NOMO-1 treated with DMSO at 0.1 percent for 48 hours (cell line): ENCODE measurements around the gene MTUS2.
"Not testable (repeated sequence)": the region's sequence is repeated elsewhere in the genome, so short reads cannot be mapped to it uniquely, and the experiment has no call there.

Source experiments
- DNase-seq: peaks from one replicate; lab custom pipeline; 2025; ENCODE audit not compliant: unreplicated experiment; lab: John Stamatoyannopoulos, UW

The MTUS2 gene

DNA sequence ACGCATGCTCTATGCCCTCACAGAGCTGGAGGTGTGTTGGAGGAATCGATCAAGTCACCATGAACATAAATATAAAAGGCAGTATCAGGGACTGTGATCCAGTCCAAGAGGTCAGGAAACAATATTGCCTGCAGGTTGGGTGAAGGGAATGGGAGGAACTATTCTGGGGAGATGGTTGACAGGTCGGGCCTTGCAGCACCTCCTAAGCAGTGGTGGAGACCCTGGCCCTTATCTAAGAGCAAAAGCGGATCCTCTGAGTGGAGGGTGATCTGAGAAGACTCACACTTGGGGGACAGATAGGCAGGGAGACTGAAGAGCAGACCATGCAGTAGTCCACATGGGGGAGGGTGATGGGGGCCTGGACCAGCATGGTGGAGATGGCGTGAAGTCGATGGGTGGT lies 561.9 kb downstream of the MTUS2 start:
- DNase-seq: no peak

DNA sequence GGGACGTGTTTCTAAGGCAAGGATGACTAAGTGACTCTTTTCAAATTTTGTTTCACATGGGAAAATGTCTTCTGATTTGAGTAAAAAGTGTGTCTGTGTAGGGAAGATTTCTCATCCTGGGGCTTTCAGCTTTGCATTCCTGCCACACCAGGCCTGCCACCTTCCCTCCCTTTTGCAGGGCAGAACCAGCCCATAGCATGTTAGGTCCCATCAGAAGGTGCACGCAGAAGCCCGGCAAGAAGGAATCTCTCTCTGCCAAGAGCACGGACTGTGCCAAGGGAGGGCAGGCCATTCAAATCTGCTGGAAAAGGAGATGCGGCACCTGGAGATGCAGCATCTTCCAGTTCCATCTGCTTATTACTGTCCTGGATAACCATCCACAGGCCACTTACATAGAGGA lies 563.3 kb downstream of the MTUS2 start:
- DNase-seq: no peak

DNA sequence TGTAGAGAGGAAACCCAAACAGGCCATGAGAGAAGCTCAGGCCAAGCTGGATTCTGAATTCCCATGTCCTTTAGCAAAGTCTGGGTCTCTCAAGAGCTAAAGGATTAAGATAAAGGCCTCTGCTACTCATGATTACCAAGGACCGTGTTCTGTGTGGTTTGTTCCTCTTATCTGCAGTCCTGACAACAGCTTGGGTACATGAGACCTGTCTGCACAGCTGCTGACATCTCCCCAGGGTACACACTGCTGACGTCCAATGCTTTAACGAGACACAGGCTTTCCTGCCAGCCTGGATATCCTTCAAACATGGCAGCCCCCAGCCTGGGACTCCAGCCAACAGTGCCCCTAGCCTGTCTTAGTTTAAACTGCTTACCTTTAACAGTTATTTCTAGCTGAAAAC lies 564.3 kb downstream of the MTUS2 start:
- DNase-seq: no peak

DNA sequence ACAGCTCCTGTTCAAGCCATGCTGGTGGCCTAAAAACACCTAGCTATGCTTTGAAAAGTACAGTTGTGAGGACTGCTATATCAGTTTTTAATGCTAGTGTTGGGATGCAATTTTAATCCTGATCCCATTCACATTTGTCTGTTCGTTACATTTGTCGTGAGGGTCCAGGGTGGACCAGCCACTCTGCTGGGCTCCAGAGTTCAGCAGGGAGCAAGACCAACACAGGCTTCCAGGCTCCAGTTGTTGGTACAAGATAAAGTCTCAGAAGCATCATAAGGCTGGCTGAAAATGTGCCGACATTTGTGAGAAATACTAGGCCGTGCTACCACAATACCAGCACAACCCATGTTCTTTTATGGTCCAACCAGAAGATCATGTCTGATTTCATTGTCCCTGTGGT lies 564.7 kb downstream of the MTUS2 start:
- DNase-seq: no peak

DNA sequence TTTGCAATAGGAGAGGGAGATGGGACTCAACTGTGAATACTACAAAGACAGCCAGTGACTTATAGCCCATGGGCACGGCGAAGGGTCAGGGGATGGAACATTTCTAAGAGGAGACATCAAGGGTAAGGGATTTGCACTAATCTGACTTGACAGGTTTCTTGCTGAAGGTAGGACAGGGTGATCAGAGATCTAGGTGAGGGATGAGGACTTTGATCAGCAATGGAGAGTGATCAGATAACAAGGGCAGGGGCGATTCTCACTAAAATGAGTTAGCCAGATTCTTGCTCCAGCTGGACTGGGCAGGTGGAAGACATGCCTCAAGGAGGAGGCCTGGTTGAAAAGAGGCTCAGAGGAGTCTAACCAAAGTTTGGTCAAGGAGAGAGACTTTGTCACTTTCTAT lies 566.1 kb downstream of the MTUS2 start:
- no peak for DNase-seq

DNA sequence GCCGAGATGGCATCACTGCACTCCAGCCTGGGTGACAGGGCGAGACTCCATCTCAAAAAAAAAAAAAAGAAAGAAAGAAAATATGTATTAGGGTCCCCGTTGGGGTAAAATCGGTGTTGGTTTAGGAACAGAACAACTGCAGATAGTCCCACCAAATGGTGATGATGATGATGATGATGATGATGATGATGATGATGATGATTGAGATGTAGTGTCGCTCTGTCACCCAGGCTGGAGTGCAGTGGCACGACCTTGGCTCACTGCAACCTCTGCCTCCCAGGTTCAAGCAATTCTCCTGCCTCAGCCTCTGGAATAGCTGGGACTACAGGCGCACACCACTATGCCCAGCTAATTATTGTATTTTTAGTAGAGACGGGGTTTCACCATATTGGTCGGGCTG lies 570.5 kb downstream of the MTUS2 start:
- DNase-seq: not testable (repeated sequence)

DNA sequence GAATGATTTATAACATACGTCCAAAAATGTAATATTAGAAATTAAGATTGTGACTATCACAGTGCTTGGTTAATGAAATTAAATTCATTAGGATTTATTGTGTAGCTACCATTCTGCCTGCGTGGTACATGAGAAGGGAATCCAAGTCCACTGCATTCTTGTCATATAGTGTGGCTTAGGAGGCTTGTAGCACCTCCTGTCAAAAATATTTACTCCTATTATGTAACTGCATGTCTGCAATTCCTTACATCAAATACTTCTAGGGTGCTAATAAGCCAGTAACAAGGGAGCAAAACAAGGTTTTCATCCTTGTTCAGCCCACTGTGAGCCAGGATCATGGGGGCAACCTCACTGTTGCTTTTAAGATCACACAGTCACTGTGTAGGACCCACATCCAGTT lies 576.3 kb downstream of the MTUS2 start:
- no peak for DNase-seq

DNA sequence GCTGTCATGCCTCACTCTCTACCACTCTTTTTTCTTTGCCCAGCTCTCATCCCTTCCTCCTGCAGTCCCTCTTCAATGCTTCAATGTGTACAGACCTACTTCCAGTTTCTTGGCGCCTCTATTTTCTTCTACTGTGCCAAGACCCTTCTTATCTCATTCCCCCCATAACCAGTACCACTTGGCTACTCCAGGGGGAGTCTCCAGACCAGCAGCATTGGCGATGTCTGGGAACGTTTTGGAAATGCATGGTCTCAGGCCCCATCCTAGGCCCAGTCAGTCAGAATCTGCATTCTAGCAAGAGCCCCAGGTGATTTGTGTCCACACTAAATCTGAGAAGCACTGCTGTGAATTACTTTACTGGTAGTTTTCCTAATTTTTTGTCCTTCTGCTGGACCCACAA lies 577.1 kb downstream of the MTUS2 start:
- no peak for DNase-seq

DNA sequence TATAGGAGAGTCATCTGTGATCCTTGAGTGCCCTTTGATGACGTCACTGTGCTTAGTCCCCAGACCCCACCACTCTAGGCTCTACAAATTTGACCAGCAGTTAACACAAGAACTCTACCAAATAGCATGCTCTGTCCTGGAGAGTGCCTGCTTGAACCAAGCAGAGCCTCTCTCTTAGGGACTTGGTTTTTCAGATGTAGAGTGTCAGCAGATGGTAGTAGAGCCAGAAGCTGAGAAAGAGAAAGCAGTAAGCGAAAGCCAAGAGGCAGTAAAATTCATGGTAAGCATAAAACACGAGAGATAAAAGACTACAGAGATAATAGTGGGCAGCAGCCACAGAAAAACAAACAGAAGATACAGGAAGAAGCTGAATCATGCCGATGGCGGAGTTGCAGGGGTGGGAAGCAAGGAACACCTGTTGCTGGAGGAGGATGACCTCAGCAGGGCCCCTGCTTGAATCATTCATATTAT lies 582.1 kb downstream of the MTUS2 start:
- DNase-seq: no peak

DNA sequence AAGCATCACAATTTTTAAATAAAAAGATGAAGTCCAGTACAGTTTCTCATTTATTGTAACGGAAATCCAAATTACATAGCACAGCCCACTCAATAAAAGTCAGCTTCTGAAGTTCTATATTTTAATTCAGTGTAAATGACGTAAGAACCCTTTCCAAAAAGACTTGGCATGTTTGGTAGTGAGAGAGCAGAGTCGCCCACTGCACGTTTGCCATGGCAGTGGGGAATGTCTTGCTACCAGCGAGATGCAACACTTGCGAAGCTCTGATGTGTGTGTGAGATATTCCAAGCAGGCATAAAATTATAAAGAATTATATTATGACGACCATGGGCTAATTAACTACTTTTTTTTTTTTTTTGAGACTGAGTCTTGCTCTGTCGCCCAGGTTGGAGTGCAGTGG lies 585.3 kb downstream of the MTUS2 start:
- DNase-seq: no peak

DNA sequence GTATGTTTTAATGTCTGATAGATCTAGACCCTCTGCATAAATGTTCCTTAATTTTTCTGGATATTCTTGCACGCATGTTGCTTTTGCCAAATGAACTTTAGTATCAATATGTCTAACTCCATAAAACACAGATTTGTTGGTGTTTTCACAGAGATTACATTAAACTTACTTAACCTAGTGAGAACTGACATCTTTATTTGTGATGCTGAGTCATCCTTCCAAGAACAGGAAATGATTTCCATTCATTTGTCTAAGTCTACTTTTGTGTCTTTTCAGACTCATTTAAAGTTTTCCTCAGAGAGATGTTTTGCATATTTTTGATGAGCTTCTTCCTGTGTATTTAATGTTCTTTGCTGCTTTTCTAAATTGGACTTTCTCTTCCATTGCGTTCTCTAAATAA lies 591.3 kb downstream of the MTUS2 start:
- DNase-seq: no peak

DNA sequence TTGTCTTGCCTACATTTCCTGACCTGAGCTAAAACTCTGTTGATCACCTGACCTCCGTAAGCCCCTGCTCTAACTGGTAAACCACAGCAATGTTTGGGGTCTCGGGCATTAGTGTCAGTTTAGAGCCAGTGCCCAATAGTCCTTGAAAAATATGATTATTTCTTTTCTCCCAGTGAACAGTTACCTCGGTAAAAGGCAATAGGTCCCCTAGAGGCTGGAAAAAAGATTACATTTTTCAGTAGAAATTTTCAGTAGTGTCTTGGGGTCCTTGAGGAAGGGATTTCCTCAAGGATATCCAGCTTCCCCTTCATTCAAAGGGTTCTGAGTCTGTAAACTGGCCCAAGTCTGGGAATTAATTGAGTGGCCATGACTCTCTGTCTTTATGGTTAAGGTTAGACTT lies 597.9 kb downstream of the MTUS2 start:
- DNase-seq: no peak

DNA sequence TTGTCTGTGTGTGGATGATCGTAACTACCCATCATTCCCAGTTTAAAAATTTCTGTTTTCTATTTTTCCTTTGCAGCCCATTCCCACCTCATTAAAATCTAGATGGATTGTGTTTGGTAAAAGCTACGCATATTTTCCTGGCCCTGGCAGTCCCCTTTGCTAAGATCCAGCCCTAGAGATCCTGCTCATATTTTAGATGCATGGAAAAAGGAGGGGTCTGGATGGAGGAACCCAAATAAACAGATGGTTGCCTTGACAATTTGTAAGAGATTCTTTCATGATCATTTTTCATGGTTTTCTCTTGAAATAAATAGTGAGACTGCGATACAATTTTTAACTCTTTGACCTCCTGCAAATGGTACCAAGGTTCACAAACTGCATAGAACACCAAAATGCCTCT lies 601.0 kb downstream of the MTUS2 start:
- DNase-seq: no peak

DNA sequence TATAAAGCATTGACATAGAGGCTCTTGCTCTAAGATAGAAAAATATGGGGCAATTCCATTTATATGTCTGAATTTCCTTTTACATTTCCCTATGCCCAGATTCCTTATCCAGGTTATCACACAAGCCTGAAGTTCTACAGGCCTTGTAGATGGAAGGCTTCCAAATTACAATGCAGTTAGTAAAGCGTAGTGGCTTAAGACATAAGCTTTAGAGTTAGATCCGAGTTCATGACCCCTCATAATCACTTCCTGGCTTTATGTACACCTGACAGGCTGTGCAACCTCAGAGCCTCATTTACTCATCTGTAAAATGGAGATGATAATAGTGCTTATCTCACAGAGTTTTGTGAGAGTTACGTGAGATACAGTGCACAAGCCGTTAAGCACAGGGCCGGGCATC lies 601.9 kb downstream of the MTUS2 start:
- no peak for DNase-seq

DNA sequence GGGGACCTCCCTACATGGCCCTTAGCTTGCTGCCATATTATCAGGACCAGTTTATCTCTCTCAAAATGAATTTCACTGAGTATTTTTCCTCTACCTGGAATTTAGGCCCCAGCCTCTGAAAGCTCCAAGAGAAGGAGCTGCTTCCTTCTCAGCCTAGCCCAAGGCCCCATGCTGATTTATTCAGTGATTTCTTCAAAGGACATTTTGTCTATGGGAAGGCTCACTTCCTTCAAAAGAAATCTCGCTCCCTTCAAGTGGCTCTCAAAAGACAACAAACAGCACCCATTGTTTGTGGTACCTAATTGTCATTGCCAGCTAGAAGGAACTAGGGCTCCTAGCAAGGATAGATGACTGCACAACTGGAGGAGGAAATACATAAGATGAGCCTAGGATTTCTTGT lies 602.9 kb downstream of the MTUS2 start:
- DNase-seq: no peak

DNA sequence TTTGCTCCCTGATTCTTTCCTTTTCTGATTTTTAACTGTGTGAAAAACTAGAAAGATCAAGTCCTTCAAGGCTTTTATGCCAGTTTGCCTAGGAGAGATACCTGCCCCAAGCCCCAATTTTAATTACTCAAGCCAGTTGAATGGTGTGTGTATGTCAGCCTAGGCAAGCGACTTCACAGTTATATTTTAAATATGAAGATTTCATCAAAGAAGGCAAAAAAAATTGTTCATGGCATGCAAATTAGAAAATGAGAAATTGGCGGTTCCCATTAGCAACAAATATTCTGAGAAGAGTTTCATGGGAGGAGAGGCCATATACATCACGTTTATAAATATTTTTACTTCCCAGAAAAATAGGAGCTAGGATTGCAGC lies 607.8 kb downstream of the MTUS2 start:
- no peak for DNase-seq

DNA sequence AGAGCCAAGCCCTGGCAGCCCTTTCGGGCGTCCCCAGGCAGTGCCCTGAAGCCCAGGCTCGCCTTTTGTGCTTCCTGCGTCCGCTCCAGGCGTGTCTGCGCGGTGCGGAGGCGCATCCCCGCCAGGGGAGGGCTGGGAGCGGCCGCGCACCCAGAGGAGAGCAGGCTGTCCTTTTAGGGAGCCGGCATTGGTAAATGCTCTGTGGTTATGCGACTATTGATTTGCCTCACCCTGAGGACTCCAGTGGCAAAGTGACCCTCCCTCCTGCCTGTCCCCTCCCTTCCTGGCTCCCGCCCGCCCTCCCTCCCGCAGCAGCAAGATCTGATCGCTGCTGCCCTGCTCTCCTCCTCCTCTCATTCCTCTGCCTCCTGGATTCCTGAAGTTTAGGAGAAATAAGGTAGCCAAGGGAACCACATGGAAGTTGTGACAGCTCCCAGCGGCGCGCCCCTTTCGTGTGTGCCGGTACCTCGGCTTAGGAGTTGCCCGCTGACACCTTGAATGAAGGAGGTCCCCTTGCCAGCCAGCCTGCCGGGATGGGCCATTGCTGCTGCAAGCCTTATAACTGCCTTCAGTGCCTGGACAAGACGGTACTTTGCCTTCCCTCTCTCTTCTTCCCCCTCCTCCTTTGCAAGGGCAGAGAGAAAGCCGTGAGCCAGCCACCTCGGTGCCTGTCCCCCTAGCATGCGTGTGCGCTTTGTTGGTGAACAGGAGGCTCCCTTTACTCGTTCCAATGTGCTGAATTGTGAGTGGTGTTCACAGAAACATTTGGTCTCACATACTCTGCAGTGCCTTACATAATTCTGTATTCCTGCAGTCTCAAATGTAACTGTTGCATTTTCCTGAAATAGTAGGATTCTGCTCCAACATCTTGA lies 608.4 kb downstream of the MTUS2 start:
- DNase-seq: no peak

DNA sequence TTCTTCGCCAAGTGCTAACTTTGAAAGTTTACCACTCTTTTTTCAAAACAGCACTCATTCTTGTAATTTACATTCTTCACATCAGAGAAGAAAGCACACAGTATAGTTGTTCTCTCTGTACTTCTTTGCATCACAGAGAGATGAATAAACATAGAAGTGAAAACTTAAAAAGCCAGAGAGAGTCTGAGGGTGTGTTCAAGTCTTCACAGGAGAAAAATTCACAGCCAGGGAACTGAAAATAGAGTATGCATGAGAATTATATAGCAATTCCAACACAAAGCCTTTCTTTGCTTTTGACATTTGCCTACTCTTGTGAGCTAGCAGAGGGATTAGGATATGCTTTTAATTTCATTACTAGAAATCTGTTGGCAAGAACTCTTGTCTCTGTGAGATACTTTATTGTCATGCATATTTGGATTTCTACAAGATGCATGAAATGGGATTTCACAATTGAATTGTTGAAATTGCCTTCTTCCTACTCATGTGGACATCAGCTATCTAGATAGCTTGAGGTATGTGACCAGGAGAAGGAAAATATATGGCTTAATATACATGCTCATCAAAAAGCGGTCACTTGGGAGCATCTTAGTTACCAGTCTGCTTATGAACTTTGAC lies 609.3 kb downstream of the MTUS2 start:
- DNase-seq: no peak

DNA sequence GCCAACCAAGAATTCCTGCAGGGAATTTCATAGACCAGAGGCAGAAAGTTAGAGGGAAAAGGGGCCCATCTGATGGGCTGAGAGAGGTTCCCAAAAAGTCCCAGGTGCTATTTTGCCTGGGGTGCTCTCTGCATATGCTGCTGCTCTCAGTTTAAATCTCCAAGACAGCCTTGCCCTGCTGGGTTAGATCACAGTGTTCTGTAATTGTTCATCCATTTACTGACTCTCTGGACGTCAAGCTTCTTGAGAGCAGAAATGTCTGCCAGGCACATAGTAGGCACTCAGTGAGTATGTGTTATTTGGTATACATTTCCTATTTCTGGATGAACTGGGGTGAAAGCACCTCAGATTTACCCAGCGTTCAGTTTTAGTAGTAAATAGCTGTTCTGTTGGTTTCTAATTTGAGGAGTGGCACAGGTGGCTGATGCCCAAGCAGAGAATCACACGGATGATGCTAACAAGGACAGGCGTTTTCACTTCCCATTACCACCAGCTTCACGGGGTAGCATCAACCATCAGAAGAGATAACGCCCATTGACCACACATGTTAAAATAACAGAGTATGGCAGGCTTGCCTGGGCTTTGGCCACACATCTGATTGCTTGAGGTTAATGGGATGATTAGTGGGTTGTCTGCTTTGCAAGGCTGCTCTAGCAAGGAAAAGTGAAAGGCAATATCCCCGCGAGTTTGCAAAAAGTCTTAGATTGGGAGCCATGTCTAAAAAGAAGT lies 614.2 kb downstream of the MTUS2 start:
- DNase-seq: peak; percentile 6

DNA sequence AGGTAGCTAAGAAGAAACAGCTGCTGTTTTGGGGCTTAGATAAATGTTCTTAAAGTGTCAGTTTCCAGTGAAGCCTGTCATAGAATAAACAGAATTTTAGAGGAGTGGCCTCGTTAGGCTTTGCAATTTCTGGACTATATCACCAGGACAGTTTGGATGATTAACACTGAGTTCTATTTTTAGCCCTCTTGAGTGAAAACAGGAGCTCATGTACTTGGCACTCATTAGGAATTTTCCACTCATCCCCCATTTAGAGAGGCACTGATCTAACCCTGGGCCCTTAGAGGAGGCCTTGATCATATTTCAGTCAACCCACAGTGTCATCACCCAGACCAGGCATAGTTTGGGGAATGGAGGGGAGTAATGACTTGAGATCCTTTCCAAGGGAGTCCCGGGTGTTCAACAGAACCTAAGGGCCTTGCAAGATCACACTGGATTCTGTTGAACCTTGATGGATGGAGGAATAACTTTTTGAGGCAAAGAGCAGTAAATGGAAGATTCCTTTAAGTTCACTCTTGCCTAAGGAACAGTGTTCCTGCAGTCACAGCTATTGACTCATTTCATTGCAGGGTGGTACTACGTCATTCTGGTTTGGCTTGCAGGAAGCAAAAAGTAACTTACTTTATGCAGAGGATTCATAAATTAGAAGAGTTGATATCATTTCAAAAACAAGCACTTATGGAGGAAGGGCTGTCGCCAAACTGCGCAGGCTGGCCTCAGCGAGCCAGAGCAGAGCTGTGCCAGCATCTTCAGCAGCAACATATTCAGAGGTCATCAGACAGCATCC lies 615.2 kb downstream of the MTUS2 start:
- no peak for DNase-seq

DNA sequence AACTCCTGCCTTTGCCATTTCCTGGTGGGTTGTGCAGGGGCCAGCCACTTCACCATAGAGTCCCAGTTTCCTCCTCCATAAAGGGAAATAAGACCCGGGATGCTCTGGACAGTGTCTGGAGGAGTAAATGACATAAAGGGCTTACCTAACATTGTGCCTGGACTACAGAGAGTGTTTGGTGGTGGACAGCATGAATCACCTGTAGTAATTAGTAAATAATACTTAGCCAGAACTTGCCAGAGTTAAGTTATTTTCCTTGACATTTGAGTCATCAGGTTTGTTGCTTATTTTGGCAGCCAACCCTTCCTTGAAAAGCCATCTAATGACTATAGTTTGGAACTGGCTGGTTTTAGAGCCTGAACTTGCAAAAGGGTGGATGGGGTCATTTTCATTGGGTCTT lies 616.2 kb downstream of the MTUS2 start:
- DNase-seq: no peak
